ENCODE results near the gene IL25.
"Not testable (repeated sequence)": the region's sequence is repeated elsewhere in the genome, so short reads cannot be mapped to it uniquely, and the experiment has no call there.

IL25 gene

DNA sequence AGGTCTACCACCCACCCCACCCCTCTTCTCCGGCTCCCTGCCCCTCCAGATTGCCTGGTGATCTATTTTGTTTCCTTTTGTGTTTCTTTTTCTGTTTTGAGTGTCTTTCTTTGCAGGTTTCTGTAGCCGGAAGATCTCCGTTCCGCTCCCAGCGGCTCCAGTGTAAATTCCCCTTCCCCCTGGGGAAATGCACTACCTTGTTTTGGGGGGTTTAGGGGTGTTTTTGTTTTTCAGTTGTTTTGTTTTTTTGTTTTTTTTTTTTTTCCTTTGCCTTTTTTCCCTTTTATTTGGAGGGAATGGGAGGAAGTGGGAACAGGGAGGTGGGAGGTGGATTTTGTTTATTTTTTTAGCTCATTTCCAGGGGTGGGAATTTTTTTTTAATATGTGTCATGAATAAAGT lies 46.9 kb upstream of the IL25 start:
- H3K36me3 ChIP-seq (ENCODE audit: control insufficient read depth in 1 of 2, insufficient read depth in 2 of 2, low read depth in 1 of 2, low read length in 2 of 2): peaks cover 22 to 35% of the 10 kb centered on the region in 2 experiments
- not testable (repeated sequence) for H4K91ac ChIP-seq (ENCODE audit: low read length); H2BK15ac ChIP-seq (ENCODE audit: low read depth, poor library complexity, severe bottlenecking); H2AFZ ChIP-seq (ENCODE audit: low read depth, low read length); H3K79me1 ChIP-seq (replicated peaks; ENCODE audit: low read length, poor library complexity, severe bottlenecking); H2AK5ac ChIP-seq (ENCODE audit: low read length, severe bottlenecking); H3K27me3 ChIP-seq (ENCODE audit: control insufficient read depth in 1 of 2, insufficient read depth in 1 of 2, low read length in 2 of 2); H3K9ac ChIP-seq (ENCODE audit: low read length); H2BK5ac ChIP-seq (ENCODE audit: low read depth, low read length, poor library complexity, severe bottlenecking); H2BK120ac ChIP-seq (ENCODE audit: low read depth, low read length); H3K9me3 ChIP-seq (ENCODE audit: control insufficient read depth, low read length); H3K18ac ChIP-seq (ENCODE audit: low read depth in 1 of 2, low read length in 2 of 2); H3K23ac ChIP-seq (ENCODE audit: low read length in 2 of 2); H2BK12ac ChIP-seq (ENCODE audit: low read length in 2 of 2); H3K4me3 ChIP-seq (ENCODE audit: insufficient read depth in 1 of 2, low read depth in 1 of 2, low read length in 2 of 2); H3K4ac ChIP-seq (ENCODE audit: low read depth in 1 of 2, low read length in 2 of 2); H3K4me2 ChIP-seq (ENCODE audit: low read length, poor library complexity, severe bottlenecking); H3K14ac ChIP-seq (ENCODE audit: low read length in 2 of 2); DNase-seq; H3K27ac ChIP-seq (ENCODE audit: low read length, poor library complexity, severe bottlenecking); H4K8ac ChIP-seq (ENCODE audit: low read length); H3K4me1 ChIP-seq (ENCODE audit: control insufficient read depth, insufficient read depth, low read depth, low read length)
- 95% methylated on average over 4 of the region's 5 CpGs for WGBS

DNA sequence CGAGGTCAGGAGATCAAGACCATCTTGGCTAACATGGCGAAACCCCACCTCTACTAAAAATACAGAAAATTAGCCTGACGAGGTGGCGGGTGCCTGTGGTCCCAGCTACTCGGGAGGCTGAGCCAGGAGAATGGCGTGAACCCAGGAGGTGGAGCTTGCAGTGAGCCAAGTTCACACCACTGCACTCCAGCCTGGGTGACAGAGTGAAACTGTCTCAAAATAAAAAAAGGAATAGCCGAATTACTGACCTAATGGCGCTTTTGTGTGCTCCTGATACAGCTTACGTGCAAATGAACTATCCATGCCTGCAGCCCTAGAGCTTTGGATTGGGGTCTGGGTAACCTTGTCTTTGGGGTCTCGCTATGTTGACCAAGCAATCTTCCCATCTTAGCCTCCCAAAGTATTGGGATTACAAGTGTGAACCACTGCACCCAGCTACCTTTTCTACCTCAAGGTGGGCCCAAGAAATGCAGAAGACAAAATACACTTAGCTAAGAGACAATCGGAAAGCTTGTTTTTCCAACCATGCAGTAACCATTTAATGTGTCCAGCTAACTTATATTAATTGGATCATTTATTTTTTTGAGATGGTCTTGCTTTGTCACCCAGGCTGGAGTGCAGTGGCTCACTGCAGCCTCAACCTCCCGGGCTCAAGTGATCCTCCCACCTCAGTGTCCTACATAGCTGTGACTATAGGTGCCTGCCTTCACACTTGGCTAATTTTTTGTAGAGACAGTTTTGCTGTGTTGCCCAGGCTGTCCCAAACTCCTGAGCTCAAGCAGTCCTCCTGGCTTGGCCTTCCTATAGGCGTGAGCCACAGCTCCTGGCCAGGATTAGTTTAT lies 45.9 kb upstream of the IL25 start:
- Histone ChIP-seq H3K4ac (ENCODE audit: low read depth in 1 of 2, low read length in 2 of 2) (no peak overlapping the region), H3K36me3 (ENCODE audit: control insufficient read depth in 1 of 2, insufficient read depth in 2 of 2, low read depth in 1 of 2, low read length in 2 of 2) (peaks cover 22 to 35% of the 10 kb centered on the region in 2 experiments), H3K27ac (ENCODE audit: low read length, poor library complexity, severe bottlenecking) (no peak overlapping the region), H3K23ac (ENCODE audit: low read length in 2 of 2) (no peak overlapping the region), H2AFZ (ENCODE audit: low read depth, low read length) (no peak overlapping the region), H3K9ac (ENCODE audit: low read length) (no peak overlapping the region), H2AK5ac (ENCODE audit: low read length, severe bottlenecking) (no peak overlapping the region), H2BK15ac (ENCODE audit: low read depth, poor library complexity, severe bottlenecking) (no peak overlapping the region), H2BK12ac (ENCODE audit: low read length in 2 of 2) (no peak overlapping the region), H3K4me1 (ENCODE audit: control insufficient read depth, insufficient read depth, low read depth, low read length) (peaks cover 8% of the 10 kb centered on the region), H3K4me2 (ENCODE audit: low read length, poor library complexity, severe bottlenecking) (no peak overlapping the region), H4K91ac (ENCODE audit: low read length) (no peak overlapping the region), H3K9me3 (ENCODE audit: control insufficient read depth, low read length) (no peaks in the 10 kb centered on the region), H3K79me1 (replicated peaks; ENCODE audit: low read length, poor library complexity, severe bottlenecking) (peaks cover 8% of the 10 kb centered on the region), H2BK120ac (ENCODE audit: low read depth, low read length) (no peak overlapping the region), H3K14ac (ENCODE audit: low read length in 2 of 2) (no peak overlapping the region), H4K8ac (ENCODE audit: low read length) (no peak overlapping the region), H3K27me3 (ENCODE audit: control insufficient read depth in 1 of 2, insufficient read depth in 1 of 2, low read length in 2 of 2) (peaks cover 0 to 7% of the 10 kb centered on the region in 2 experiments), H3K18ac (ENCODE audit: low read depth in 1 of 2, low read length in 2 of 2) (no peak overlapping the region), H3K4me3 (ENCODE audit: insufficient read depth in 1 of 2, low read depth in 1 of 2, low read length in 2 of 2) (no peak overlapping the region), H2BK5ac (ENCODE audit: low read depth, low read length, poor library complexity, severe bottlenecking) (no peak overlapping the region)
- 89% methylated on average over 12 of the region's 13 CpGs for WGBS
- DNase-seq: no peak

- H2AK5ac ChIP-seq (ENCODE audit: low read length, severe bottlenecking): no peak overlapping the region
- WGBS: 53% methylated on average over 4 of the region's 4 CpGs
- H2BK15ac ChIP-seq (ENCODE audit: low read depth, poor library complexity, severe bottlenecking): no peak overlapping the region
- H3K23ac ChIP-seq (ENCODE audit: low read length in 2 of 2): no peak overlapping the region
- H4K91ac ChIP-seq (ENCODE audit: low read length): no peak overlapping the region
- H3K4me2 ChIP-seq (ENCODE audit: low read length, poor library complexity, severe bottlenecking): no peak overlapping the region
- no peak overlapping the region for H3K4me3 ChIP-seq (ENCODE audit: insufficient read depth in 1 of 2, low read depth in 1 of 2, low read length in 2 of 2)
- H3K18ac ChIP-seq (ENCODE audit: low read depth in 1 of 2, low read length in 2 of 2): no peak overlapping the region
- no peak overlapping the region for H4K8ac ChIP-seq (ENCODE audit: low read length)
- H3K4me1 ChIP-seq (ENCODE audit: control insufficient read depth, insufficient read depth, low read depth, low read length): peaks cover 6% of the 10 kb centered on the region
- no peaks in the 10 kb centered on the region for H3K9me3 ChIP-seq (ENCODE audit: control insufficient read depth, low read length)
- H3K27me3 ChIP-seq (ENCODE audit: control insufficient read depth in 1 of 2, insufficient read depth in 1 of 2, low read length in 2 of 2): peaks cover 0 to 8% of the 10 kb centered on the region in 2 experiments
- no peak overlapping the region for H3K27ac ChIP-seq (ENCODE audit: low read length, poor library complexity, severe bottlenecking)
- H2BK120ac ChIP-seq (ENCODE audit: low read depth, low read length): no peak overlapping the region
- H3K9ac ChIP-seq (ENCODE audit: low read length): no peak overlapping the region
- no peak overlapping the region for H3K4ac ChIP-seq (ENCODE audit: low read depth in 1 of 2, low read length in 2 of 2)
- no peak overlapping the region for H2BK5ac ChIP-seq (ENCODE audit: low read depth, low read length, poor library complexity, severe bottlenecking)
- H2BK12ac ChIP-seq (ENCODE audit: low read length in 2 of 2): no peak overlapping the region
- H3K14ac ChIP-seq (ENCODE audit: low read length in 2 of 2): no peak overlapping the region
- DNase-seq: peak; percentile 80
- peaks cover 22 to 32% of the 10 kb centered on the region in 2 experiments for H3K36me3 ChIP-seq (ENCODE audit: control insufficient read depth in 1 of 2, insufficient read depth in 2 of 2, low read depth in 1 of 2, low read length in 2 of 2)
- no peak overlapping the region for H2AFZ ChIP-seq (ENCODE audit: low read depth, low read length)
- H3K79me1 ChIP-seq (replicated peaks; ENCODE audit: low read length, poor library complexity, severe bottlenecking): peaks cover 8% of the 10 kb centered on the region
Measured at GRCh38 chr14:23327947-23328744, 44.5 kb upstream of the IL25 start.

DNA sequence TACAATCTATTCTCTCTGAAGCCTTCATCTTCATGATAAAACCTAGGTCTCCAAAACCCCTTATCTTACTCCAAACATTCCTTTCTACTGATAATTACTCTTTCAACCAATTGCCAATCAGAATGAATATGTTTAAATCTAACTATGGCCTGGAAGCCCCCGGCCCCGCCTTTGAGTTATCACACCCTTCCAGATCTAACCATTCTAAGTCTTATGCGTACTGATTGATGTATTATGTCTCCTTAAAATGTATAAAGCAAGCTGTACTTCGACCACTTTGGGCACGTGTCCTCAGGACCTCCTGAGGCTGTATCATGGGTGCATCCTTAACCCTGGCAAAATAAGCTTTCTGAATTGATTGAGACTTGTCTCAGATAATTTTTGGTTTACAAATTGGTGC lies 37.0 kb upstream of the IL25 start:
- H2BK12ac ChIP-seq (ENCODE audit: low read length in 2 of 2): no peak overlapping the region
- no peak overlapping the region for H3K4ac ChIP-seq (ENCODE audit: low read depth in 1 of 2, low read length in 2 of 2)
- no peak overlapping the region for H2BK120ac ChIP-seq (ENCODE audit: low read depth, low read length)
- H2AFZ ChIP-seq (ENCODE audit: low read depth, low read length): no peak overlapping the region
- H2BK15ac ChIP-seq (ENCODE audit: low read depth, poor library complexity, severe bottlenecking): no peak overlapping the region
- H3K9me3 ChIP-seq (ENCODE audit: control insufficient read depth, low read length): peaks cover 3% of the 10 kb centered on the region
- no peak overlapping the region for H3K14ac ChIP-seq (ENCODE audit: low read length in 2 of 2)
- H3K9ac ChIP-seq (ENCODE audit: low read length): no peak overlapping the region
- H3K36me3 ChIP-seq (ENCODE audit: control insufficient read depth in 1 of 2, insufficient read depth in 2 of 2, low read depth in 1 of 2, low read length in 2 of 2): no peaks in the 10 kb centered on the region
- no peak overlapping the region for H4K91ac ChIP-seq (ENCODE audit: low read length)
- no peak overlapping the region for H3K4me3 ChIP-seq (ENCODE audit: insufficient read depth in 1 of 2, low read depth in 1 of 2, low read length in 2 of 2)
- 94% methylated on average over 5 of the region's 5 CpGs for WGBS
- H3K4me2 ChIP-seq (ENCODE audit: low read length, poor library complexity, severe bottlenecking): no peak overlapping the region
- H2BK5ac ChIP-seq (ENCODE audit: low read depth, low read length, poor library complexity, severe bottlenecking): no peak overlapping the region
- no peaks in the 10 kb centered on the region for H3K4me1 ChIP-seq (ENCODE audit: control insufficient read depth, insufficient read depth, low read depth, low read length)
- no peak overlapping the region for H3K27ac ChIP-seq (ENCODE audit: low read length, poor library complexity, severe bottlenecking)
- H3K23ac ChIP-seq (ENCODE audit: low read length in 2 of 2): no peak overlapping the region
- no peak for DNase-seq
- no peak overlapping the region for H3K18ac ChIP-seq (ENCODE audit: low read depth in 1 of 2, low read length in 2 of 2)
- no peak overlapping the region for H2AK5ac ChIP-seq (ENCODE audit: low read length, severe bottlenecking)
- no peak overlapping the region for H4K8ac ChIP-seq (ENCODE audit: low read length)
- H3K27me3 ChIP-seq (ENCODE audit: control insufficient read depth in 1 of 2, insufficient read depth in 1 of 2, low read length in 2 of 2): peaks cover 9 to 29% of the 10 kb centered on the region in 2 experiments
- no peaks in the 10 kb centered on the region for H3K79me1 ChIP-seq (replicated peaks; ENCODE audit: low read length, poor library complexity, severe bottlenecking)

Data from mesenchymal stem cell (in vitro differentiated cells and primary cell).